Osteoblast (primary cell): ENCODE data around the gene SPATA13. TPM values are rescaled to one million over a fixed set of nuclear protein-coding genes. Genes with fewer than 3 reads are reported as not detected.
"Not testable (repeated sequence)": the region's sequence is repeated elsewhere in the genome, so short reads cannot be mapped to it uniquely, and the experiment has no call there.

Experiments used
- DNase-seq: peaks from one replicate; pipeline ENCODE4 v3.0.0; 2011; ENCODE audit warnings: low spot score, mixed read lengths; ENCODE audit not compliant: insufficient read length; ENCODE audit errors: missing footprints
- H2AFZ ChIP-seq: 2 replicates; pipeline ENCODE4 v1.6.0; 2011; ENCODE audit warnings: mild to moderate bottlenecking, low read length
- H3K27ac ChIP-seq: 2 replicates; pipeline ENCODE4 v1.5.1; 2011; ENCODE audit warnings: mild to moderate bottlenecking, low read depth, low read length, moderate library complexity
- H3K27me3 ChIP-seq: 2 replicates; pipeline ENCODE4 v1.6.0; 2012; ENCODE audit warnings: mild to moderate bottlenecking, control low read depth, inconsistent platforms, low read length, moderate library complexity; ENCODE audit not compliant: insufficient read depth
- H3K36me3 ChIP-seq: 2 replicates; pipeline ENCODE4 v1.5.1; 2011; ENCODE audit warnings: mild to moderate bottlenecking, low read length, control low read depth, moderate library complexity; ENCODE audit not compliant: insufficient read depth
- H3K4me1 ChIP-seq: 2 replicates; pipeline ENCODE4 v1.5.1; 2011; ENCODE audit warnings: mild to moderate bottlenecking, low read length, control low read depth, moderate library complexity; ENCODE audit not compliant: insufficient read depth
- H3K4me2 ChIP-seq: 2 replicates; pipeline ENCODE4 v1.6.0; 2011; ENCODE audit warnings: mild to moderate bottlenecking, low read length; ENCODE audit not compliant: insufficient read depth
- H3K4me3 ChIP-seq: fragments of 200-600 bp; sonication (generic); 3 replicates; pipeline ENCODE4 v1.5.1; 2012; ENCODE audit warnings: mild to moderate bottlenecking, low read length, inconsistent platforms; ENCODE audit not compliant: insufficient read depth
- H3K79me2 ChIP-seq: 2 replicates; pipeline ENCODE4 v1.6.0; 2012; ENCODE audit warnings: mild to moderate bottlenecking, low read length, control low read depth, inconsistent platforms; ENCODE audit not compliant: insufficient read depth
- H3K9me3 ChIP-seq: 2 replicates; pipeline ENCODE4 v1.5.1; 2011; ENCODE audit warnings: low read depth, low read length, control low read depth
- H4K20me1 ChIP-seq: 2 replicates; pipeline ENCODE4 v1.6.0; 2012; ENCODE audit warnings: mild to moderate bottlenecking, low read length, control low read depth; ENCODE audit not compliant: insufficient read depth
- CTCF ChIP-seq: IDR thresholded peaks from 2 replicates; pipeline ENCODE4 v1.5.1; 2011; ENCODE audit warnings: mild to moderate bottlenecking, low read depth, low read length, moderate library complexity; ENCODE audit errors: extremely low read depth
- total RNA-seq: library from RNA; depleted of rRNA; stranded (reverse); fragments of >200 nt; gene quantifications from 2 replicates; pipeline ENCODE4 v1.2.3, GENCODE V29; 2012

SPATA13 gene
- total RNA-seq, 1 donor = 40.2 TPM

- H3K36me3 ChIP-seq = no peaks in the 10 kb centered on the region
- no peaks in the 10 kb centered on the region for H3K79me2 ChIP-seq
- H4K20me1 ChIP-seq = no peaks in the 10 kb centered on the region
- H3K4me1 ChIP-seq = no peaks in the 10 kb centered on the region
- no peaks in the 10 kb centered on the region for H3K27me3 ChIP-seq
- no peak overlapping the region for H3K27ac ChIP-seq
- no peak overlapping the region for H3K4me3 ChIP-seq
- H3K9me3 ChIP-seq = no peaks in the 10 kb centered on the region
- no peak for TF ChIP-seq CTCF
- DNase-seq = no peak
- no peak overlapping the region for H3K4me2 ChIP-seq
- no peak overlapping the region for H2AFZ ChIP-seq
These were observed 41.9 kb upstream of the SPATA13 start for GRCh38 chr13:24118576-24118975.

GRCh38 chr13:24119626-24120508, 40.7 kb upstream of the SPATA13 start:
- Histone ChIP-seq H2AFZ (no peak overlapping the region), H4K20me1 (peaks cover 2% of the 10 kb centered on the region), H3K4me2 (no peak overlapping the region), H3K4me1 (no peaks in the 10 kb centered on the region), H3K79me2 (no peaks in the 10 kb centered on the region), H3K4me3 (no peak overlapping the region), H3K27me3 (peaks cover 4% of the 10 kb centered on the region), H3K9me3 (no peaks in the 10 kb centered on the region), H3K36me3 (no peaks in the 10 kb centered on the region), H3K27ac (no peak overlapping the region)
- no peak for DNase-seq
- TF ChIP-seq CTCF = no peak

GRCh38 chr13:24122045-24122444, 38.5 kb upstream of the SPATA13 start:
- H3K79me2 ChIP-seq, H3K4me3 ChIP-seq, H3K27ac ChIP-seq, H2AFZ ChIP-seq, H3K4me1 ChIP-seq, H3K9me3 ChIP-seq, H3K4me2 ChIP-seq, H3K27me3 ChIP-seq, H4K20me1 ChIP-seq, H3K36me3 ChIP-seq, DNase-seq: not testable (repeated sequence)

- H3K27ac ChIP-seq = no peak overlapping the region
- peaks cover 2% of the 10 kb centered on the region for H4K20me1 ChIP-seq
- H3K36me3 ChIP-seq = no peaks in the 10 kb centered on the region
- H3K4me2 ChIP-seq = no peak overlapping the region
- no peaks in the 10 kb centered on the region for H3K9me3 ChIP-seq
- no peak overlapping the region for H2AFZ ChIP-seq
- H3K27me3 ChIP-seq = peaks cover 4% of the 10 kb centered on the region
- H3K79me2 ChIP-seq = no peaks in the 10 kb centered on the region
- TF ChIP-seq CTCF = no peak
- no peaks in the 10 kb centered on the region for H3K4me1 ChIP-seq
- H3K4me3 ChIP-seq = no peak overlapping the region
- DNase-seq = no peak
These were observed 38.0 kb upstream of the SPATA13 start for GRCh38 chr13:24122569-24122968.
